K562 (cell line): ENCODE data around the gene C1D. TPM values are rescaled to one million over a fixed set of nuclear protein-coding genes. Genes with fewer than 3 reads are reported as not detected.

Experiments used
- ATF6 ChIP-seq: sonication (generic); formaldehyde crosslinking; IDR thresholded peaks from 2 replicates; pipeline ENCODE4 v1.4.0; 2020; ENCODE audit warnings: mild to moderate bottlenecking, missing genetic modification reagents
- RCOR1 ChIP-seq, 2 experiments: IDR thresholded peaks; 2 replicates each; pipeline ENCODE4 v1.6.1; 2012; ENCODE audit warnings: low read depth in 2 of 2, low read length in 2 of 2, borderline replicate concordance in 1 of 2, improper control_type of control experiment in 1 of 2
- TFE3 ChIP-seq: fragments of 450-650 bp; formaldehyde crosslinking; IDR thresholded peaks from 2 replicates; pipeline ENCODE4 v1.4.0; 2020; ENCODE audit warnings: mild to moderate bottlenecking, mixed read lengths
- TSHZ1 ChIP-seq: fragments of 250-450 bp; sonication (Bioruptor Pico); IDR thresholded peaks from 2 replicates; pipeline ENCODE4 v1.4.0; 2020; ENCODE audit warnings: mild to moderate bottlenecking, moderate library complexity
- ZNF133 ChIP-seq: fragments of 250-450 bp; sonication (Bioruptor Pico); IDR thresholded peaks from 2 replicates; pipeline ENCODE4 v1.4.0; 2020; ENCODE audit warnings: mild to moderate bottlenecking
- ZNF766 ChIP-seq: fragments of 200-800 bp; sonication (Bioruptor generic); conservative IDR thresholded peaks from 2 replicates; pipeline ENCODE4 v1.6.1; 2016; ENCODE audit warnings: missing genetic modification characterization, missing compliant biosample characterization
- polyA plus RNA-seq, 8 experiments: library from polyadenylated mRNA; depleted of rRNA in 4 of 8; stranded (reverse) in 5 of 8; unstranded in 3 of 8; fragments of >200 nt; fragmentation: Nextera tagmentation in 2 of 8; fragmentation: Illumina TruSeq in 1 of 8; extraction: Ambion mirVana in 2 of 8; extraction: Trizol in 1 of 8; gene quantifications; 2 replicates each; pipeline versions ENCODE4 v1.2.1 to v1.2.3, GENCODE V29; 2011 to 2014; ENCODE audit warnings: inconsistent platforms in 1 of 8, missing spikeins in 1 of 8
- total RNA-seq, 7 experiments: library from RNA; depleted of rRNA in 6 of 7; stranded (reverse); fragments of >200 nt in 6 of 7; fragmentation: Illumina TruSeq in 2 of 7; extraction: Trizol in 2 of 7; gene quantifications; 2 replicates each; pipeline versions ENCODE4 v1.2.1 to v1.2.3, GENCODE V29; 2011 to 2021; ENCODE audit warnings: low replicate concordance in 1 of 7

The C1D gene
- total and polyA plus RNA-seq, 9 of the 15 experiments (the other 6 are each of a cell fraction or from before 2014, with no cell fraction given) = 33.2 to 123 (median 56.5) TPM

GRCh38 chr2:68000170-68000825 is 62.5 kb downstream of the C1D start (continued):
- no peak for TF ChIP-seq TSHZ1 (CRISPR knock-in tag)
- TF ChIP-seq TFE3 (CRISPR knock-in tag) = no peak
- TF ChIP-seq RCOR1 (IDR thresholded peaks at IDR 0.05; ENCODE audit: borderline replicate concordance in 1 of 2, low read depth in 2 of 2, low read length in 2 of 2) = no peak
- no peak for TF ChIP-seq ZNF766 (CRISPR knock-in tag)
- TF ChIP-seq ATF6 (CRISPR knock-in tag) = no peak
- no peak for TF ChIP-seq ZNF133
- TF ChIP-seq, all 486 proteins: peak for 0
